Measurements from ENCODE around the gene RPS19BP1. TPM values are rescaled to one million over a fixed set of nuclear protein-coding genes. Genes with fewer than 3 reads are reported as not detected.

RPS19BP1 gene
- total and polyA plus RNA-seq, 11 donors, result 33.2 to 220 (median 52.1) TPM

DNA sequence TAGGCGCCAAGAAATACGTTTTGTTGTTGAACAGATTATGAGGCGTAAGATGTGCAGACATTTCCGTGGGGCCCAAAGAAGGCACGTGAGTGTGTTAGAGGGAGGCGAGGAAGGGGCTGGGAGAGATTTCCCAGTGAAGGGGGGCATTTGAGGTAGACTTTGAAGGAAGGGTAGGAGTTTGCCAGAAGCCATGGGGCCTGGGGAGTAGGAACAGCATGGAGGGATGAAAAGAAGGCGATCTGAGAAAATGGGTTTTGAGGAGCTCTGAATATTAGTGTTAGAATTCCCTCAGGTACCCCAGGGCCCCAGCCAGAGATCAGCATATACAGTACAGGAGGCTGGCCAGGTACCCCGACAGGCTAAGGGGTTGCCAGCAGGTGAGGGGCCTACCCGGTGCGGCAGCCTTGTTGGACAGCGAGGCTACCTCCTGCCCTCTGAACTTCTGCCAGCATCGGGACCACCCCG is 30.9 kb downstream of the RPS19BP1 start:
- intact Hi-C loops (cut with DNase I), result loop anchor here in 7 of 10 donors (1.0 to 10.0 kb wide), 6 partner anchors 17 to 104 kb away; partner anchors contain the start of genes ATF4 (in 4 of the 7) and TAB1 (in 2 of the 7)
- TF ChIP-seq, protein P1, sequence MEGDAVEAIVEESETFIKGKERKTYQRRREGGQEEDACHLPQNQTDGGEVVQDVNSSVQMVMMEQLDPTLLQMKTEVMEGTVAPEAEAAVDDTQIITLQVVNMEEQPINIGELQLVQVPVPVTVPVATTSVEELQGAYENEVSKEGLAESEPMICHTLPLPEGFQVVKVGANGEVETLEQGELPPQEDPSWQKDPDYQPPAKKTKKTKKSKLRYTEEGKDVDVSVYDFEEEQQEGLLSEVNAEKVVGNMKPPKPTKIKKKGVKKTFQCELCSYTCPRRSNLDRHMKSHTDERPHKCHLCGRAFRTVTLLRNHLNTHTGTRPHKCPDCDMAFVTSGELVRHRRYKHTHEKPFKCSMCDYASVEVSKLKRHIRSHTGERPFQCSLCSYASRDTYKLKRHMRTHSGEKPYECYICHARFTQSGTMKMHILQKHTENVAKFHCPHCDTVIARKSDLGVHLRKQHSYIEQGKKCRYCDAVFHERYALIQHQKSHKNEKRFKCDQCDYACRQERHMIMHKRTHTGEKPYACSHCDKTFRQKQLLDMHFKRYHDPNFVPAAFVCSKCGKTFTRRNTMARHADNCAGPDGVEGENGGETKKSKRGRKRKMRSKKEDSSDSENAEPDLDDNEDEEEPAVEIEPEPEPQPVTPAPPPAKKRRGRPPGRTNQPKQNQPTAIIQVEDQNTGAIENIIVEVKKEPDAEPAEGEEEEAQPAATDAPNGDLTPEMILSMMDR (IDR thresholded peaks at IDR 0.05), result no peak
- TF ChIP-seq POLR2A (IDR thresholded peaks at IDR 0.05), result peak in 1 of 2 donors; percentile 63
- Histone ChIP-seq H3K4me1 (peaks cover 14 to 70% (median 49%) of the 10 kb centered on the region in 12 donors), H3K27me3 (no peaks in the 10 kb centered on the region), H3K9me3 (no peaks in the 10 kb centered on the region), H3K4me3 (peak overlapping the region; percentile 76 to 100 (median 96)), H3K27ac (peak overlapping the region; percentile 54 to 96 (median 92)), H3K36me3 (peaks cover 5 to 30% (median 28%) of the 10 kb centered on the region in 9 donors)
- no peak for DNase-seq
- 28 to 39% (median 32%) methylated on average over 10 to 13 of the region's 13 CpGs for WGBS, 4 donors
- ATAC-seq, result no peak

DNA sequence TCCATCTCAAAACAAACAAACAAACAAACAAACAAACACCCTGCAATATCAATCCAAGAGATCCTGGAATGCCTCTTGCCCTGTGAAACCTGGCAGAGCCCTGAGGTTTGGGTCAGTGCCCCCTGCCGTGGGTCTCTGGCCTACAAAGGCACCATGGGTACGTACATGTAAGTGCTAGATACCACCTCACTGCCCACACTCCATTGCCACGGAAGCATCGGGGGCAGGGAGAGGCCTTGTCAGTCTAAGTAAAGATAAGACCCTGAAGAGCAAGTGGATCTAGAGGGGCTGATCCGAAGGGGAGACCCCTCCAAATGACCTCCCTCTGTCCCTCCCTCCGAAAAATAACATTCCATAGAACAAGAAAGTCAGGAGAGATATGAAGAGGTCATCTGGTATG is 32.4 kb downstream of the RPS19BP1 start:
- no peak overlapping the region for H3K4me3 ChIP-seq
- ATAC-seq, result no peak
- TF ChIP-seq POLR2A (IDR thresholded peaks at IDR 0.05), result no peak
- TF ChIP-seq, protein P1 (IDR thresholded peaks at IDR 0.05), result no peak
- no peaks in the 10 kb centered on the region for H3K27me3 ChIP-seq
- H3K4me1 ChIP-seq, result peaks cover 14 to 69% (median 51%) of the 10 kb centered on the region in 12 donors
- no peaks in the 10 kb centered on the region for H3K9me3 ChIP-seq
- 63 to 71% (median 67%) methylated on average over 6 of the region's 6 CpGs for WGBS, 4 donors
- peaks cover 5 to 14% (median 12%) of the 10 kb centered on the region in 9 donors for H3K36me3 ChIP-seq
- DNase-seq, result no peak
- H3K27ac ChIP-seq, result peak overlapping the region in 8 of 12 donors; percentile 76 to 96 (median 93)
- intact Hi-C loops (cut with DNase I), result loop anchor here in 5 of 10 donors (5.0 to 10.0 kb wide), 3 partner anchors 65 to 103 kb away; partner anchors contain the start of gene TAB1 (in 2 of the 5)

DNA sequence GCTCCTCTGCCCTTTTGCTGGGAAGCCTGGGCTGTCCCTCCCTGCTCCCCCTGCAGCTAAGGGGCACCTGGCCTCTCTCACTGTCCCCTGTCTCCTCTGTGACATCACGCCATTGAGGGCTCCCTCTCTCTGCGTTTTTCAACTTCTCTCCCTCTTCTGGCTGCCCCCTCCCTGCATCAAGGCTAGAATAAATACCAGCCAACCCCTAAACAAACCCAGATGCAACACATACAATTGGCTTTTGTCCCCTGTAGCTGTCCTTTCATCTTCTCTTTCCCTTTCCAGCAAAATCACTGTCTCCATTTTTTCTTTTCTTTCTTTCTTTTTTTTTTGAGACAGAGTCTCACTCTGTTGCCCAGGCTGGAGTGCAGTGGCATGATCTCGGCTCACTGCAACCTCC is 33.7 kb downstream of the RPS19BP1 start:
- intact Hi-C loops (cut with DNase I), result no loop called here
- Histone ChIP-seq H3K9me3 (no peaks in the 10 kb centered on the region), H3K27ac (peak overlapping the region in 5 of 12 donors; percentile 1 to 46 (median 26)), H3K4me1 (peaks cover 12 to 73% (median 44%) of the 10 kb centered on the region in 12 donors), H3K36me3 (peaks cover 0 to 2% (median 0%) of the 10 kb centered on the region in 9 donors), H3K4me3 (no peak overlapping the region), H3K27me3 (no peaks in the 10 kb centered on the region)
- TF ChIP-seq, protein P1 (IDR thresholded peaks at IDR 0.05), result no peak
- no peak for TF ChIP-seq POLR2A (IDR thresholded peaks at IDR 0.05)
- DNase-seq (no peak), ATAC-seq (no peak)
- 44 to 57% (median 56%) methylated on average over 3 of the region's 3 CpGs for whole genome bisulfite sequencing, 4 donors

DNA sequence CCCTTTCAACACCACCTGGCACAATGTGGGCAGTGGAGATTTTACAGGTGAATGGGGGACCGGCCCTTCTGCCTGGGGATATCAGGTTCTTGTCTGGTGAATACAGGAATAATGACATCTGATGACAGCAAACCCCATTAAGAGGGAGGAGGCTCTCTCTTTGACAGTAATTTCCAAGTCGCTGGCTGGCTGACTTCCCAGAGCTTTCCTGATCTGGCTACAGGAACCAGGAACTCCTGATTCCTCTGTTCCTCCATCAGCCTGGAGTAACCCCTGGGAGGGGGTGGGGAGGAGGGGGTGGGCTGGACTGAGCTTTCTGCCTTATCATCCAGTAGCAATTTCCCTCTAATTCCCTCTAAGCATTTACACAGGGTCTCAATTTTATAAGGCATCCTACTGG is 34.2 kb downstream of the RPS19BP1 start:
- 13 to 42% (median 21%) methylated on average over 2 of the region's 2 CpGs for WGBS, 4 donors
- peak in 3 of 5 donors; percentile 63 to 73 (median 66) for DNase-seq
- ATAC-seq, result no peak
- Histone ChIP-seq H3K9me3 (no peaks in the 10 kb centered on the region), H3K4me1 (peaks cover 7 to 73% (median 40%) of the 10 kb centered on the region in 12 donors), H3K36me3 (no peaks in the 10 kb centered on the region), H3K27me3 (no peaks in the 10 kb centered on the region), H3K4me3 (no peak overlapping the region), H3K27ac (peak overlapping the region in 6 of 12 donors; percentile 1 to 46 (median 22))
- intact Hi-C loops (cut with DNase I), result no loop called here
- no peak for TF ChIP-seq POLR2A (IDR thresholded peaks at IDR 0.05)
- TF ChIP-seq, protein P1 (IDR thresholded peaks at IDR 0.05), result no peak

All from heart left ventricle (tissue), 16 donors.